ENCODE measurements around the gene PTPRH. TPM values are rescaled to one million over a fixed set of nuclear protein-coding genes. Genes with fewer than 3 reads are reported as not detected.

The PTPRH gene
- total and polyA plus RNA-seq, 9 of the 15 experiments (the other 6 are each of a cell fraction or from before 2014, with no cell fraction given) = 0.87 to 34.3 (median 22.7) TPM

DNA sequence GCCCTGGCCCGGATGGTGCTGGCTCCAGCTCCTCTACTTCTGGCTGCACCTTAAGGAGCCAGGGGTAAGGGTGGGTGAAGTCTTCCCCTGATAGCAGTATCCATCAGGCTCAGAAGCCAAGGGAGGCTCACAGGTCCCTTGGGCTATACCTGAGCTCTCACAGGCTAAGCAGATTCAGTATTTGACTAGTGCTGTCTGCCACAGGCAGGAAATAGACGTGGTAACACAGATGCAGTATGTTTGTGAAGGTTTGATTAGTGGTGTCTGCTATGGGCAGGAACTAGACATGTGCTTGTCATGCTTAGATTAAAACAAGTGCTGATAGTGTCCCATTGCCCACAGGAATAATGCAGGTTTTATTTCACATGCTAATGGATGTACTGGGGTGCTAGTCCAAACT is 33.2 kb downstream of the PTPRH start (continued):
- 0 out of 2 replicates have a peak, but pooled peaks have one; percentile 11 for TF ChIP-seq C11orf30 (IDR thresholded peaks at IDR 0.05; ENCODE audit: low read depth)
- peak; percentile 30; the same call in 1 of the 2 replicates for TF ChIP-seq STAT5A (IDR thresholded peaks at IDR 0.05; ENCODE audit: borderline replicate concordance, low read length)
- no peak for TF ChIP-seq BDP1 (IDR thresholded peaks at IDR 0.05; ENCODE audit: insufficient read depth, insufficient read length)
- no peak for TF ChIP-seq NR4A1 (CRISPR knock-in tag; IDR thresholded peaks at IDR 0.05)
- no peak for TF ChIP-seq NR4A1 (tag; IDR thresholded peaks at IDR 0.05)
- no peak for TF ChIP-seq SOX6 (IDR thresholded peaks at IDR 0.05)
- TF ChIP-seq BCL6 (CRISPR knock-in tag; IDR thresholded peaks at IDR 0.05) = no peak
- no peak for TF ChIP-seq ZNF436 (CRISPR knock-in tag; IDR thresholded peaks at IDR 0.05)
- TF ChIP-seq, protein P1, sequence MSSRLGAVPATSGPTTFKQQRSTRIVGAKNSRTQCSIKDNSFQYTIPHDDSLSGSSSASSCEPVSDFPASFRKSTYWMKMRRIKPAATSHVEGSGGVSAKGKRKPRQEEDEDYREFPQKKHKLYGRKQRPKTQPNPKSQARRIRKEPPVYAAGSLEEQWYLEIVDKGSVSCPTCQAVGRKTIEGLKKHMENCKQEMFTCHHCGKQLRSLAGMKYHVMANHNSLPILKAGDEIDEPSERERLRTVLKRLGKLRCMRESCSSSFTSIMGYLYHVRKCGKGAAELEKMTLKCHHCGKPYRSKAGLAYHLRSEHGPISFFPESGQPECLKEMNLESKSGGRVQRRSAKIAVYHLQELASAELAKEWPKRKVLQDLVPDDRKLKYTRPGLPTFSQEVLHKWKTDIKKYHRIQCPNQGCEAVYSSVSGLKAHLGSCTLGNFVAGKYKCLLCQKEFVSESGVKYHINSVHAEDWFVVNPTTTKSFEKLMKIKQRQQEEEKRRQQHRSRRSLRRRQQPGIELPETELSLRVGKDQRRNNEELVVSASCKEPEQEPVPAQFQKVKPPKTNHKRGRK (tag; IDR thresholded peaks at IDR 0.05) = no peak
- no peak for TF ChIP-seq ZNF133 (CRISPR knock-in tag; IDR thresholded peaks at IDR 0.05)
- TF ChIP-seq TFE3 (CRISPR knock-in tag; IDR thresholded peaks at IDR 0.05) = no peak
- TF ChIP-seq, protein P2, sequence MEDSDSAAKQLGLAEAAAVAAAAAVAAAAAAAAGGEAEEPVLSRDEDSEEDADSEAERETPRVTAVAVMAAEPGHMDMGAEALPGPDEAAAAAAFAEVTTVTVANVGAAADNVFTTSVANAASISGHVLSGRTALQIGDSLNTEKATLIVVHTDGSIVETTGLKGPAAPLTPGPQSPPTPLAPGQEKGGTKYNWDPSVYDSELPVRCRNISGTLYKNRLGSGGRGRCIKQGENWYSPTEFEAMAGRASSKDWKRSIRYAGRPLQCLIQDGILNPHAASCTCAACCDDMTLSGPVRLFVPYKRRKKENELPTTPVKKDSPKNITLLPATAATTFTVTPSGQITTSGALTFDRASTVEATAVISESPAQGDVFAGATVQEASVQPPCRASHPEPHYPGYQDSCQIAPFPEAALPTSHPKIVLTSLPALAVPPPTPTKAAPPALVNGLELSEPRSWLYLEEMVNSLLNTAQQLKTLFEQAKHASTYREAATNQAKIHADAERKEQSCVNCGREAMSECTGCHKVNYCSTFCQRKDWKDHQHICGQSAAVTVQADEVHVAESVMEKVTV (CRISPR knock-in tag; IDR thresholded peaks at IDR 0.05) = no peak
- TF ChIP-seq TOE1 (IDR thresholded peaks at IDR 0.05; ENCODE audit: borderline replicate concordance) = no peak
- no peak for TF ChIP-seq TOE1 (CRISPR knock-in tag; IDR thresholded peaks at IDR 0.05; ENCODE audit: borderline replicate concordance, low read depth)
- 0 out of 4 replicates have a peak, but pooled peaks of 1 of the 2 experiments have one; percentile 30 for TF ChIP-seq TEAD1 (CRISPR knock-in tag; IDR thresholded peaks at IDR 0.05)
- no peak for TF ChIP-seq BRD4 (IDR thresholded peaks at IDR 0.05)
- TF ChIP-seq, protein P3, sequence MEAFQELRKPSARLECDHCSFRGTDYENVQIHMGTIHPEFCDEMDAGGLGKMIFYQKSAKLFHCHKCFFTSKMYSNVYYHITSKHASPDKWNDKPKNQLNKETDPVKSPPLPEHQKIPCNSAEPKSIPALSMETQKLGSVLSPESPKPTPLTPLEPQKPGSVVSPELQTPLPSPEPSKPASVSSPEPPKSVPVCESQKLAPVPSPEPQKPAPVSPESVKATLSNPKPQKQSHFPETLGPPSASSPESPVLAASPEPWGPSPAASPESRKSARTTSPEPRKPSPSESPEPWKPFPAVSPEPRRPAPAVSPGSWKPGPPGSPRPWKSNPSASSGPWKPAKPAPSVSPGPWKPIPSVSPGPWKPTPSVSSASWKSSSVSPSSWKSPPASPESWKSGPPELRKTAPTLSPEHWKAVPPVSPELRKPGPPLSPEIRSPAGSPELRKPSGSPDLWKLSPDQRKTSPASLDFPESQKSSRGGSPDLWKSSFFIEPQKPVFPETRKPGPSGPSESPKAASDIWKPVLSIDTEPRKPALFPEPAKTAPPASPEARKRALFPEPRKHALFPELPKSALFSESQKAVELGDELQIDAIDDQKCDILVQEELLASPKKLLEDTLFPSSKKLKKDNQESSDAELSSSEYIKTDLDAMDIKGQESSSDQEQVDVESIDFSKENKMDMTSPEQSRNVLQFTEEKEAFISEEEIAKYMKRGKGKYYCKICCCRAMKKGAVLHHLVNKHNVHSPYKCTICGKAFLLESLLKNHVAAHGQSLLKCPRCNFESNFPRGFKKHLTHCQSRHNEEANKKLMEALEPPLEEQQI (IDR thresholded peaks at IDR 0.05) = no peak
- 0 out of 2 replicates have a peak, but pooled peaks have one; percentile 20 for TF ChIP-seq ZEB2 (IDR thresholded peaks at IDR 0.05)

Measured in K562 (cell line).